Measurements from ENCODE around the gene SIAH1.

GRCh38 chr16:48413272-48413671, 28.1 kb upstream of the SIAH1 start:
- TF ChIP-seq CTCF (IDR thresholded peaks at IDR 0.05) (no peak), POLR2A (IDR thresholded peaks at IDR 0.05) (no peak)
